ENCODE measurements around the gene FLYWCH2.

DNA sequence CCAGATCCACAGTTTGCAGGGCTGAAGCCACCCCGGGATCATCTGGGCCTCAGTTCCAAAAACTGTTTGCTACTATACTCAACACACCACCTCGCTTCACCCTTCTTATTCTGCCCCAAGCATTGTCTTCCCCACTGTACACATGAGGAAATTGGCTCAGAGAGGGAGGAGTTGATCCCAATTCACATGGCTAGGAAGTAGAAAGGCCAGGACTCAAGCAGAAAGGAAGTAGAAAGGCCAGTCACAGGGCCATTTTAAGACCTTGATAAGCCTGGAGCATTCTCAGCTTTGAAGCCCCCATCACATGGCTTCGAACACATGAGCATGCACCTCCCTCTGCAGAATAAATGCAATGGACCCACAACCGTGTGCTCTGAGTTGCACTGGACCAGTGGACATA, 17.4 kb upstream of the FLYWCH2 start:
- no peak for TF ChIP-seq POLR2A (IDR thresholded peaks at IDR 0.05)
- TF ChIP-seq, protein P1, sequence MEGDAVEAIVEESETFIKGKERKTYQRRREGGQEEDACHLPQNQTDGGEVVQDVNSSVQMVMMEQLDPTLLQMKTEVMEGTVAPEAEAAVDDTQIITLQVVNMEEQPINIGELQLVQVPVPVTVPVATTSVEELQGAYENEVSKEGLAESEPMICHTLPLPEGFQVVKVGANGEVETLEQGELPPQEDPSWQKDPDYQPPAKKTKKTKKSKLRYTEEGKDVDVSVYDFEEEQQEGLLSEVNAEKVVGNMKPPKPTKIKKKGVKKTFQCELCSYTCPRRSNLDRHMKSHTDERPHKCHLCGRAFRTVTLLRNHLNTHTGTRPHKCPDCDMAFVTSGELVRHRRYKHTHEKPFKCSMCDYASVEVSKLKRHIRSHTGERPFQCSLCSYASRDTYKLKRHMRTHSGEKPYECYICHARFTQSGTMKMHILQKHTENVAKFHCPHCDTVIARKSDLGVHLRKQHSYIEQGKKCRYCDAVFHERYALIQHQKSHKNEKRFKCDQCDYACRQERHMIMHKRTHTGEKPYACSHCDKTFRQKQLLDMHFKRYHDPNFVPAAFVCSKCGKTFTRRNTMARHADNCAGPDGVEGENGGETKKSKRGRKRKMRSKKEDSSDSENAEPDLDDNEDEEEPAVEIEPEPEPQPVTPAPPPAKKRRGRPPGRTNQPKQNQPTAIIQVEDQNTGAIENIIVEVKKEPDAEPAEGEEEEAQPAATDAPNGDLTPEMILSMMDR (IDR thresholded peaks at IDR 0.05) = no peak

Measured in prostate gland (tissue), 2 donors.